HG02973 (cell line): ENCODE measurements around the gene XKR7.
"Not testable (repeated sequence)": the region's sequence is repeated elsewhere in the genome, so short reads cannot be mapped to it uniquely, and the experiment has no call there.

Experiments used
- ATAC-seq: cut with Tn5 transposase; IDR thresholded peaks from one replicate; pipeline ENCODE4 v1.9.1; 2021; ENCODE audit warnings: moderate library complexity; ENCODE audit not compliant: unreplicated experiment

Gene XKR7

GRCh38 chr20:32010666-32011065 lies 42.7 kb downstream of the XKR7 start:
- no peak for ATAC-seq

GRCh38 chr20:32012159-32012688 lies 44.3 kb downstream of the XKR7 start:
- no peak for ATAC-seq

GRCh38 chr20:32013326-32013725 lies 45.4 kb downstream of the XKR7 start:
- ATAC-seq = no peak

- no peak for ATAC-seq
Observed at GRCh38 chr20:32017711-32018251, 49.8 kb downstream of the XKR7 start.

GRCh38 chr20:32018269-32019155 lies 50.6 kb downstream of the XKR7 start:
- ATAC-seq = no peak

- ATAC-seq = no peak
Observed at GRCh38 chr20:32019156-32019510, 51.2 kb downstream of the XKR7 start.

- no peak for ATAC-seq
Observed at GRCh38 chr20:32019563-32020463, 51.9 kb downstream of the XKR7 start.

GRCh38 chr20:32021091-32021490 lies 53.1 kb downstream of the XKR7 start:
- ATAC-seq = no peak

GRCh38 chr20:32024683-32025295 lies 56.8 kb downstream of the XKR7 start:
- no peak for ATAC-seq

- no peak for ATAC-seq
Observed at GRCh38 chr20:32027643-32028042, 59.7 kb downstream of the XKR7 start.

- no peak for ATAC-seq
Observed at GRCh38 chr20:32028647-32029372, 60.9 kb downstream of the XKR7 start.

- no peak for ATAC-seq
Observed at GRCh38 chr20:32029561-32029960, 61.6 kb downstream of the XKR7 start.

GRCh38 chr20:32031007-32031958 lies 63.3 kb downstream of the XKR7 start:
- no peak for ATAC-seq

GRCh38 chr20:32033316-32033715 lies 65.4 kb downstream of the XKR7 start:
- ATAC-seq = no peak

GRCh38 chr20:32033721-32034120 lies 65.8 kb downstream of the XKR7 start:
- ATAC-seq = not testable (repeated sequence)

- no peak for ATAC-seq
Observed at GRCh38 chr20:32034581-32035425, 66.9 kb downstream of the XKR7 start.

GRCh38 chr20:32035426-32035779 lies 67.5 kb downstream of the XKR7 start:
- ATAC-seq = no peak

GRCh38 chr20:32036252-32036651 lies 68.3 kb downstream of the XKR7 start:
- no peak for ATAC-seq
